Kidney (tissue), 14 donors: ENCODE measurements around the gene TIAM2. TPM values are rescaled to one million over a fixed set of nuclear protein-coding genes. Genes with fewer than 3 reads are reported as not detected.

ENCODE experiments used
- DNase-seq, 5 donors: peaks; one replicate each; pipeline ENCODE4 v3.0.0-alpha.2; 2013 to 2020
- FAIRE-seq: peaks from 2 replicates; lab custom pipeline; 2012; peaks lifted over from hg19 to GRCh38; lab: Jason Lieb, UNC
- H3K27ac ChIP-seq, 2 donors: one replicate each; pipeline ENCODE4 v1.7.0; 2013; ENCODE audit warnings: low read depth in 2 of 2, low read length in 2 of 2, inconsistent platforms in 1 of 2
- H3K27me3 ChIP-seq: one replicate; pipeline ENCODE4 v1.7.1; 2013; ENCODE audit warnings: low read length, inconsistent platforms; ENCODE audit not compliant: control insufficient read depth, insufficient read depth
- H3K36me3 ChIP-seq, 3 donors: one replicate each; pipeline versions ENCODE4 v1.7.0 to v1.7.1; 2013; ENCODE audit warnings: low read length in 3 of 3, control low read depth in 1 of 3, inconsistent platforms in 1 of 3; ENCODE audit not compliant: insufficient read depth in 3 of 3, control insufficient read depth in 2 of 3
- H3K4me1 ChIP-seq, 3 donors: one replicate each; pipeline versions ENCODE4 v1.7.0 to v1.7.1; 2013; ENCODE audit warnings: low read length in 3 of 3, inconsistent platforms in 1 of 3, low read depth in 1 of 3; ENCODE audit not compliant: control insufficient read depth in 2 of 3, insufficient read depth in 2 of 3
- H3K4me3 ChIP-seq, 3 donors: one replicate each; pipeline versions ENCODE4 v1.7.0 to v1.8.1; 2013; ENCODE audit warnings: low read length in 3 of 3, control low read depth in 1 of 3, inconsistent platforms in 1 of 3
- H3K9ac ChIP-seq, 3 donors: one replicate each; pipeline versions ENCODE4 v1.7.0 to v1.7.1; 2013; ENCODE audit warnings: low read length in 3 of 3, control low read depth in 1 of 3, inconsistent platforms in 1 of 3
- H3K9me3 ChIP-seq, 3 donors: one replicate each; pipeline versions ENCODE4 v1.7.0 to v1.7.1; 2013; ENCODE audit warnings: low read length in 3 of 3, control low read depth in 1 of 3, inconsistent platforms in 1 of 3; ENCODE audit not compliant: control insufficient read depth in 2 of 3, insufficient read depth in 1 of 3
- intact Hi-C: fragments of 100-400 bp; cut with DNase I; formaldehyde crosslinking; loops from one replicate; pipeline ENCODE4 v1.11.1; 2022
- polyA plus RNA-seq: library from polyadenylated mRNA; stranded (reverse); fragments of 350-450 nt; fragmentation: Illumina TruSeq; extraction: RNeasy Lipid Tissue Mini Kit (QIAGEN cat#74804); gene quantifications from one replicate; pipeline ENCODE4 v1.2.3, GENCODE V29; 2014; ENCODE audit warnings: low read depth, low replicate concordance; ENCODE audit not compliant: insufficient read depth
- total RNA-seq: library from RNA; stranded (reverse); fragmentation: NEBNext Ultra II Directional; extraction: Animal tissue kit (Norgen Biotek cat#: 25700); gene quantifications from one replicate; pipeline ENCODE4 v1.2.1, GENCODE V29; 2021
- TF ChIP-seq, protein P1 (sequence below): IDR thresholded peaks from 3 replicates; pipeline ENCODE4 v1.5.1; 2012; ENCODE audit warnings: mild to moderate bottlenecking, moderate library complexity, borderline replicate concordance; ENCODE audit not compliant: insufficient read depth; ENCODE audit errors: extremely low read depth
- donor health status: control.
- donor health status: control.
- donor health status: control.
- donor health status: control.
- donor health status: control.
- donor health status: DM: yes; HTN: yes; CAD: no.
- donor health status: Normal renal cell carcinoma (clear cell type).

Gene TIAM2
- total and polyA plus RNA-seq, 2 donors from 2014 or later = 6.8 to 7.6 TPM

DNA sequence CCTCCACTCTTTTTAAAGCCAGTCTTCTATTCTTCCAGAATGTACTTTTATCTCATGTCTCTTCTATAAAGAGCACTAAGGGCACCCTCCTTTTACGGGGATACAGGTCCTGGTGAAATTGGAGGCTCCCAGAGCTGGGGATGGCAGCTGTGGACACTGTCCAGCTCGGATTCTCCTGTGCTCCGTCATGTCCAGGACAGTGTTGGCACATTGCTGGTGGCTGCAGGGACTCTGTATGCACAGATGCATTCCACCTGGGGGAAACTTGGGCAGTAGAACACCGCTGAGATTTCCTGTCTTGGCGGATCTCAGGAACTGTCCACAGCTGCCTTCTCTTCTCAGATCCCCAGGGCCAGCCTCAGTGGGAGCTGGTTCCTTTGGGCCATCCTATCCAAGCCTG is 212.1 kb downstream of the TIAM2 start:
- no peak for DNase-seq
- no peak for FAIRE-seq
- Histone ChIP-seq H3K9ac (no peak overlapping the region), H3K27ac (no peak overlapping the region), H3K4me1 (no peaks in the 10 kb centered on the region), H3K4me3 (no peak overlapping the region), H3K36me3 (no peaks in the 10 kb centered on the region), H3K9me3 (no peaks in the 10 kb centered on the region), H3K27me3 (no peaks in the 10 kb centered on the region)
- intact Hi-C loops = no loop called here
- TF ChIP-seq, protein P1, sequence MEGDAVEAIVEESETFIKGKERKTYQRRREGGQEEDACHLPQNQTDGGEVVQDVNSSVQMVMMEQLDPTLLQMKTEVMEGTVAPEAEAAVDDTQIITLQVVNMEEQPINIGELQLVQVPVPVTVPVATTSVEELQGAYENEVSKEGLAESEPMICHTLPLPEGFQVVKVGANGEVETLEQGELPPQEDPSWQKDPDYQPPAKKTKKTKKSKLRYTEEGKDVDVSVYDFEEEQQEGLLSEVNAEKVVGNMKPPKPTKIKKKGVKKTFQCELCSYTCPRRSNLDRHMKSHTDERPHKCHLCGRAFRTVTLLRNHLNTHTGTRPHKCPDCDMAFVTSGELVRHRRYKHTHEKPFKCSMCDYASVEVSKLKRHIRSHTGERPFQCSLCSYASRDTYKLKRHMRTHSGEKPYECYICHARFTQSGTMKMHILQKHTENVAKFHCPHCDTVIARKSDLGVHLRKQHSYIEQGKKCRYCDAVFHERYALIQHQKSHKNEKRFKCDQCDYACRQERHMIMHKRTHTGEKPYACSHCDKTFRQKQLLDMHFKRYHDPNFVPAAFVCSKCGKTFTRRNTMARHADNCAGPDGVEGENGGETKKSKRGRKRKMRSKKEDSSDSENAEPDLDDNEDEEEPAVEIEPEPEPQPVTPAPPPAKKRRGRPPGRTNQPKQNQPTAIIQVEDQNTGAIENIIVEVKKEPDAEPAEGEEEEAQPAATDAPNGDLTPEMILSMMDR = no peak

DNA sequence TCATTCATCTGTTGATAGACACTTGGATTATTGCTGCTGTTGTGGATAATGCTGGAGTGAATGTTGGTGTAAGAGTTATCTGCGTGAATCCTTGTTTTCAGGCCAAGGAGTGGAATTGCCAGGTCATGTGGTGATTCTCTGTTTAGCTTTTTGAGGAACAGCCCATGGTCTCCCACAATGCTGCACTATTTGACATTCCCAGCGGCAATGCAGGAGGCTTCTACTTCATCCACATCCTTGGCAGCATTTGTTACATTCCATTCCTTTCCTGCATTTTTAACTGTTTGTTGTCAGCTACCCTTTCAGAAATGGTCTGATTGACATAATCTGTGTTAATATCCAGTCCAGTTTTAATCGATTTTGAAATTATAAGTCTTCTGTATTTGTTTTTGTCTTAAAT is 217.0 kb downstream of the TIAM2 start:
- FAIRE-seq = no peak
- H3K27me3 ChIP-seq = no peaks in the 10 kb centered on the region
- no peaks in the 10 kb centered on the region for H3K36me3 ChIP-seq
- no peak overlapping the region for H3K27ac ChIP-seq
- no peak for DNase-seq
- intact Hi-C loops = no loop called here
- TF ChIP-seq, protein P1 = no peak
- no peak overlapping the region for H3K4me3 ChIP-seq
- no peak overlapping the region for H3K9ac ChIP-seq
- H3K9me3 ChIP-seq = no peaks in the 10 kb centered on the region
- peaks cover 0 to 2% (median 0%) of the 10 kb centered on the region in 3 donors for H3K4me1 ChIP-seq

DNA sequence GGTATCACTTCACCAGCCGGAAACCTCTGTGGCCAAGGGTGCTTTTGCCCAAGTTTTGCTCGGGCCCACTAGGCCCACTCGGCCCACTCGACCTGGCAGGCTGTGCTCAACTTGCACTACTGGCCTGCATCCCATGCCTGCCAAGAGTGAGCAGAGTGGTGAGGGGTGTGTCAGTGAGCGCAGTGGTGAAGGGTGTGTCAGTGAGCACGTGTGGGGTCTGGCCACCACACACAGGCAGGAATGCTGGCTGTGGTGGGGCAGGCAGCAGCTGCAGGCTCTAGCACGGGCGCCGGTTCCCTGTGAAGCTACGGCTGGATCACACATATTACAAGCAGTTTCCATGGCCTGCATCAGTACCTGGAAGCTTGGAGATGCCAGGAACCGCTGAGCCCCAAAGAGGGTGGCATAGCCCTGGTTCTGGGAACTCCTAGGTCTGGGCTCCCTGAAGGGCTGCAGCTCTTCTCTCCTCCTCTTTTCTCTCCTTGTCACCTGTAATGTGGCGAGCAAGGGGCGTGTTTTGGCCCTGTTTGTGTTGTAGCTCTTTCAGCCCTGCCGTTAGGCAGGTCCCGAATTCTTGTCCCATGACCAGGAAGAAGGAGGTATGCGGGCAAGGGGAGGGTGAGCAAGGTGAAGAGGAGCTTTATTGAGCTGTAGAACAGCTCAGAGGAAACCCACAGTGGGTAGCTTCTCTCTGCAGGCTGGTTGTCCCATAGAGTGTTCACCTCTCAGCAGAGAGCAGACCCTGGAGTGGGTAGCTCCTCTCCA is 217.7 kb downstream of the TIAM2 start:
- no peak for FAIRE-seq
- Histone ChIP-seq H3K4me1 (peaks cover 0 to 2% (median 0%) of the 10 kb centered on the region in 3 donors), H3K9me3 (no peaks in the 10 kb centered on the region), H3K27ac (no peak overlapping the region), H3K36me3 (no peaks in the 10 kb centered on the region), H3K4me3 (no peak overlapping the region), H3K27me3 (no peaks in the 10 kb centered on the region), H3K9ac (no peak overlapping the region)
- intact Hi-C loops = no loop called here
- no peak for DNase-seq
- TF ChIP-seq, protein P1 = no peak
